Stimulated activated CD8-positive, alpha-beta memory T cell treated with anti-CD3 and anti-CD28 coated beads, Interleukin-7, amount 100 ng/mL, for 1 hour (primary cell): ENCODE data around the gene MUSK.

Experiments
- DNase-seq, 2 donors: peaks; one replicate each; pipeline ENCODE4 v3.0.0-alpha.2; 2020; ENCODE audit warnings: low read depth in 2 of 2

Gene MUSK

DNA sequence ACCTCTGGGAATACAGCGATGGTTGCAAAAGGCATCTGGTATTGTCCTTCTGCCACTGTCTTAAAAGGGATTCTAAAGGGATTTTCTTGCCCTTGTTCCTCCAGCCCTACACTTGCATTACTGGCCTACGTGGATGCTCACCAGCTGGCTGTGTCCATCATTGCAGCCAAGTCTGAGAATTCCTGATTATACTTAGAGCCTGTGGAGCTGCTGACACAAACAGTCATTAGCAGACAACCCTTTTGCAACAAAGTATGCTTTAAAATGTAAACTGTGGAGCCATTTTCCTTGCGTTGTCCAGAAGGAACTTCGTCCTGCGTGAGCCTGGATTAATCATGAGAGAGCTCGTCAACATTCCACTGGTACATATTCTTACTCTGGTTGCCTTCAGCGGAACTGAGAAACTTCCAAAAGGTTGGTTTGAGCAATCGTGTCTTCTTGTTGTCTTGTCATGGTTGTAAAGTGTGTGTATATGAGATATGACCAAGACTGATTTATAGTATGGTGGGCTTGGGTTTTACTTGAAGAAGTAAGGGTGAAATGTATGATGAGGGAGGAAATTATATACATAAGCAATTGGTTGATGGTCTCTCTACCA lies at the start of gene MUSK:
Gene MUSK (plus strand): TSS at position 222 of the 598 bp plus-strand sequence. CDS start 114 bp downstream, at position 336.
- DNase-seq, result no peak

GRCh38 chr9:110619831-110620230 lies 48.8 kb upstream of the MUSK start:
- DNase-seq, result no peak

GRCh38 chr9:110620726-110621125 lies 47.9 kb upstream of the MUSK start:
- no peak for DNase-seq

GRCh38 chr9:110622368-110622767 lies 46.2 kb upstream of the MUSK start:
- DNase-seq, result no peak

DNA sequence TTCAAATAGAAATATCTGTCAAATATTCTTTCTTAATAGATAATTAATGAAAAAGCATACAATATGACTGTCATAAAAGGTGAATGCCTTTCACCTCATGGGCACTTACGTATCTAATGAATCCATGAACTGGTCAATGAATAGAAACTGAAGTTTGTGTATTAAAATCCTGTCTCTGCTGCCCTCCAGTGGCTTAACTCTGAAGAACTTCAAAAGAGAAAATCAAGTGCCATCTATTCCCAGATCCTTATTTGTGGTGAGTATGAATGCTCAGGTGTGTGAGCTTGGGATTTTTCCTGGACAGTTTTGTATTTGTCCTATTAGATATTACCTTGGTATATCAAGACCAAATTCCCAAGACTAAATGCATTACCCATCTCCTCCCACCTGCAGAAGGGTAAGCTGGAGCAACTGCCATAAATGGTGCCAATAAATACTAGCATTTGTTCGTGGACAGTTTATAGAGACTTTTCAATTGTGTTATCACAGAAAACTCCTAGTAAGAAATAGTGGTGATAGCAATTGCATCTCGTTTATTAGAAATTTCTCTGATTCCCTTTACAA lies 45.0 kb upstream of the MUSK start:
- DNase-seq, result no peak

- no peak for DNase-seq
These were observed 42.3 kb upstream of the MUSK start for GRCh38 chr9:110626101-110626829.

- no peak for DNase-seq
These were observed 33.0 kb upstream of the MUSK start for GRCh38 chr9:110635589-110635988.

GRCh38 chr9:110638381-110638954 lies 30.1 kb upstream of the MUSK start:
- DNase-seq, result no peak

DNA sequence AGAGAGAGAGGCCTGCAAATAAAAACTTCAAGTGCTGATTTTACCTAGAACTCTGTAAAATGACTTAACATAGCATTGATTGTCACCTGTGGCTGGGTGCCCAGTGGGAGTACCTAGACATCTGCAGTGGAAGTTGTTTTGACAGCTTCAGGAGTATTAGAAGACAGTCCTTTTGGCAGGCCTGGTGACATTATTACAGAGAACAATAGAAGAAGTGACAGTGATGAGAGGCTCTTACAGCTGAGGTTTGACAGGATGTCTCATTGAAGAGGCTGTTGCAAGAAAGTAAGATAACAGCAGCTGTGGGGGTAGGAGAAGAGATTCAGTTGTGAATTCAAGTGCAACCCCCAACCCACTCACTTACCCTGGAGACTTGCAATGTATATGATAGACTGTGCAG lies 27.9 kb upstream of the MUSK start:
- no peak for DNase-seq

GRCh38 chr9:110641293-110641692 lies 27.3 kb upstream of the MUSK start:
- DNase-seq, result no peak

GRCh38 chr9:110648696-110649095 lies 19.9 kb upstream of the MUSK start:
- DNase-seq, result no peak

GRCh38 chr9:110650261-110650660 lies 18.3 kb upstream of the MUSK start:
- DNase-seq, result no peak

- DNase-seq, result no peak
These were observed 17.6 kb upstream of the MUSK start for GRCh38 chr9:110650991-110651411.

- no peak for DNase-seq
These were observed 12.6 kb upstream of the MUSK start for GRCh38 chr9:110655754-110656641.

- no peak for DNase-seq
These were observed 8.6 kb upstream of the MUSK start for GRCh38 chr9:110659891-110660541.

- no peak for DNase-seq
These were observed 842 bp downstream of the MUSK start for GRCh38 chr9:110669433-110669832.

DNA sequence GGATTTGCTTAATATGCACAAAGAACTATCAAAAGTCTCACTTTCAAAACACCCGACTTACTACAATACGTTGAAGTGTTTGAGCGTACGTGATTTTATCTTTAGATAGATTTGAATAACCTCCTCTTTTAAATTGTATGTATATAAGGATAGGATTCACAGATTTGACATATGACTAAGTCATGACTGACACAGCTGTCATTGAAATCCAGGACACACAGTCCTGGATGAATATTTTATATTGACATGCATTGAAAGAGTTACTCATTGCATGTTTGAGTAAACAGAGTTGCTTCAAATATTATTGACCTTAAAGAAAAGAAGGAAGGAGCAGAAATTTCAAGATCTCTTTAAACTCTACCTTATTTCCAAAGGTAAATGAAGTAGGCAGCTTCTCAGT lies 3.3 kb downstream of the MUSK start:
- no peak for DNase-seq

- no peak for DNase-seq
These were observed 4.4 kb downstream of the MUSK start for GRCh38 chr9:110672873-110673510.

GRCh38 chr9:110687497-110687896 lies 18.9 kb downstream of the MUSK start:
- DNase-seq, result no peak

DNA sequence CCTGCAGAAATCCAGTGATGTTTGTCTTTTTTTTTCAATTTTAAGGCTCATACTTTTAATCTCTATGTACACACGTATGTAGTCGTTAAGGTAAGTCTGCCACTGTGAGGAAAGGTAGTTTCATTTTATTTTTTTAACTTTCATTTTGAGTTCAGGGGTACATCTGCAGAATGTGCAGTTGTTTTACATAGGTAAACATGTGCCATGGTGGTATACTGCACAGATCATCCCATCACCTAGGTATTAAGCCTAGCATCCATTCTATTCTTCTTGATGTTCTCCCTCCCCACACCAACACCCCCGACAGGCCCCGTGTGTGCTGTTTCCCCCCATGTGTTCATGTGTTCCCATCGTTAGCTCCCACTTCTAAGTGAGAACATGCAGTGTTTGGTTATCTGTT lies 19.7 kb downstream of the MUSK start:
- no peak for DNase-seq

- no peak for DNase-seq
These were observed 22.5 kb downstream of the MUSK start for GRCh38 chr9:110691002-110691549.
